Daoy (cell line): Measurements from ENCODE around the gene PSAT1. TPM values are rescaled to one million over a fixed set of nuclear protein-coding genes. Genes with fewer than 3 reads are reported as not detected.
A peak's percentile ranks its signal among the peaks of the same experiment; 100 is the strongest.

Source experiments
- DNase-seq: peaks from one replicate; pipeline ENCODE4 v3.0.0-alpha.2; 2015; ENCODE audit warnings: low read depth
- total RNA-seq: library from RNA; depleted of rRNA; stranded (reverse); fragments of >200 nt; shearing (Covaris generic); gene quantifications from 2 replicates; pipeline ENCODE4 v1.2.3, GENCODE V29; 2014

PSAT1 gene
- total RNA-seq, 1 experiment from 2014 or later, result 89.4 TPM

GRCh38 chr9:78292716-78293497, 4.0 kb upstream of the PSAT1 start:
- DNase-seq, result no peak

GRCh38 chr9:78294290-78295176, 2.4 kb upstream of the PSAT1 start:
- no peak for DNase-seq

GRCh38 chr9:78295177-78295575, 1.7 kb upstream of the PSAT1 start:
- DNase-seq, result no peak

- no peak for DNase-seq
These were observed 1.2 kb upstream of the PSAT1 start for GRCh38 chr9:78295731-78296130.

GRCh38 chr9:78296201-78296892, 578 bp upstream of the PSAT1 start:
- peak; percentile 62 for DNase-seq

- no peak for DNase-seq
These were observed 692 bp downstream of the PSAT1 start for GRCh38 chr9:78297672-78297961.

- DNase-seq, result peak; percentile 20
These were observed 1.3 kb downstream of the PSAT1 start for GRCh38 chr9:78298046-78298765.

GRCh38 chr9:78300209-78300608, 3.3 kb downstream of the PSAT1 start:
- no peak for DNase-seq

- no peak for DNase-seq
These were observed 4.5 kb downstream of the PSAT1 start for GRCh38 chr9:78301466-78301865.

GRCh38 chr9:78303377-78304062, 6.6 kb downstream of the PSAT1 start:
- DNase-seq, result no peak

- no peak for DNase-seq
These were observed 7.4 kb downstream of the PSAT1 start for GRCh38 chr9:78304357-78304756.

- DNase-seq, result no peak
These were observed 9.5 kb downstream of the PSAT1 start for GRCh38 chr9:78306222-78307076.

- no peak for DNase-seq
These were observed 10.4 kb downstream of the PSAT1 start for GRCh38 chr9:78307360-78307759.

GRCh38 chr9:78309066-78309465, 12.1 kb downstream of the PSAT1 start:
- no peak for DNase-seq

GRCh38 chr9:78311075-78311474, 14.2 kb downstream of the PSAT1 start:
- DNase-seq, result no peak

GRCh38 chr9:78311886-78312524, 15.1 kb downstream of the PSAT1 start:
- DNase-seq, result no peak

GRCh38 chr9:78314550-78314949, 17.6 kb downstream of the PSAT1 start:
- DNase-seq, result no peak

GRCh38 chr9:78314953-78315870, 18.3 kb downstream of the PSAT1 start:
- no peak for DNase-seq
